AG04450 (cell line): ENCODE data around the gene HES6. TPM values are rescaled to one million over a fixed set of nuclear protein-coding genes. Genes with fewer than 3 reads are reported as not detected.

Experiments used
- CTCF ChIA-PET: fragments of 300-600, 350-600 bp; formaldehyde crosslinking; extraction: SDS; loops from one replicate; lab custom pipeline; 2022; ENCODE audit warnings: antibody characterized with exemption, inconsistent platforms; lab: Charles Lee
- POLR2A ChIA-PET: fragments of 350-600 bp; formaldehyde crosslinking; extraction: SDS; loops from one replicate; lab custom pipeline; 2021; ENCODE audit warnings: antibody characterized with exemption, inconsistent platforms; lab: Yijun Ruan, JAX
- DNase-seq: peaks from one replicate; pipeline ENCODE4 v3.0.0-alpha.2; 2011; ENCODE audit warnings: low read depth, low spot score
- H3K27ac ChIP-seq: one replicate; pipeline ENCODE4 v1.5.1; 2012; ENCODE audit warnings: low read depth, low read length, control low read depth
- H3K27me3 ChIP-seq: one replicate; pipeline ENCODE4 v1.6.0; 2012; ENCODE audit warnings: low read length; ENCODE audit not compliant: control insufficient read depth, insufficient read depth
- H3K4me3 ChIP-seq: 2 replicates; pipeline ENCODE4 v1.5.1; 2011; ENCODE audit warnings: mild to moderate bottlenecking, low read depth, low read length, control low read depth
- H3K9me3 ChIP-seq: 2 replicates; pipeline ENCODE4 v1.5.1; 2012; ENCODE audit warnings: low read length; ENCODE audit not compliant: control insufficient read depth, insufficient read depth
- CTCF ChIP-seq: IDR thresholded peaks from 2 replicates; pipeline ENCODE4 v1.5.1; 2011; ENCODE audit warnings: low read depth, low read length, control low read depth, inconsistent platforms
- polyA plus RNA-seq: library from polyadenylated mRNA; depleted of rRNA; stranded (reverse); fragments of >200 nt; gene quantifications from 2 replicates; pipeline ENCODE4 v1.2.3, GENCODE V29; 2011

Gene HES6
- polyA plus RNA-seq, 1 experiment = 2.9 TPM

DNA sequence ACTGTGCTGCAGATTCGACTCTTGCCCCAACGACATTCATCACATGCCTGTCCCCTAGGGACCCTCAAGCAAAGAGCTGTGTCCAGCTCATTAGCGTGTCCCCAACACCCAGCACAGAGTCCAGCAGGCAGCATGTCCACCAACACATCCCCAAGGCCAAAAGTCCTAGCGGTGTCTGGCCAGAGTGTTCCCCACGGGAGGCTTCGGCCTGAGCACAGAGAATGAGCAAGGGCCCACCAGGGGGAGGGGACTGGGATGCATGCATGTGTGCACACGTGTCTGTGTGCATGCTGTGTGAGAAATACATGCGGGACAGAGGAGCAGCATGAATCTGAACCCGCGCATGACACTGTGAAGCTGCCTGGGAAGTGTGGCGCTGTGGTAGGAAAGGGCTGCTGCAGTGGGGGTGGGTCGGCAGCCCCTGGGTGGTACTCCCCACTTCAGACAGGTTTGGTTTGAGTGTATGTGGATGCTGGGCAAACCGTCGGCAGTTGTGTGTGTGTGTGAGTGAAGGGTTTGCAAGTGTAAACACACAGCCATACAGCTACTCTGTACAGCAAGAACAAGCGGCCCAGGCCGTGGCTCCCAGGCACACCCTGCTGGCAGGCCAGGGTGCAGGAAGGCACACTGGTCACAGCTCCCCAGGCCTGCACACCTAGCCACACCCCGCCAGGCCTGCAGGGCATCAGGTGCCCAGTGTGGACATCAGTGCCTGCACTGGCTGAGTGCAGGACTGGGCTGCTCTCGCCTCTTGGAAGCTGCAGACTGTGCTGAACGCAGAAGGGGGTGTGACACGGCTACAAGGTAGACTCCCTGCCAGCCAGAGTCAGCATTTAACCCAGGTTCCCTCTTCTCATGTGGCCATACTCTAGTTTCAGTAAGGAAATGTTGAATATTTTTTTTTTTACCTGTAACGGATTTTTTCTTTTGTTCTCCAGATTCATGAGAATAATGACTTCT is 19.5 kb upstream of the HES6 start:
- peak; percentile 26; the same call in 1 of the 2 replicates for TF ChIP-seq CTCF
- POLR2A ChIA-PET = interaction anchor here (0.7 kb wide), 1 partner anchor 199 kb away, joined by 4 read pairs; the partner anchor contains the start of gene SCLY
- CTCF ChIA-PET = interaction anchor here (0.5 to 1.0 kb wide), 3 partner anchors 312 to 747 kb away, joined by 4 to 6 read pairs (median 5); no protein-coding TSS in a partner anchor
- no peak overlapping the region for H3K27ac ChIP-seq
- no peak for DNase-seq
- no peaks in the 10 kb centered on the region for H3K9me3 ChIP-seq
- no peak overlapping the region for H3K4me3 ChIP-seq
- no peaks in the 10 kb centered on the region for H3K27me3 ChIP-seq

DNA sequence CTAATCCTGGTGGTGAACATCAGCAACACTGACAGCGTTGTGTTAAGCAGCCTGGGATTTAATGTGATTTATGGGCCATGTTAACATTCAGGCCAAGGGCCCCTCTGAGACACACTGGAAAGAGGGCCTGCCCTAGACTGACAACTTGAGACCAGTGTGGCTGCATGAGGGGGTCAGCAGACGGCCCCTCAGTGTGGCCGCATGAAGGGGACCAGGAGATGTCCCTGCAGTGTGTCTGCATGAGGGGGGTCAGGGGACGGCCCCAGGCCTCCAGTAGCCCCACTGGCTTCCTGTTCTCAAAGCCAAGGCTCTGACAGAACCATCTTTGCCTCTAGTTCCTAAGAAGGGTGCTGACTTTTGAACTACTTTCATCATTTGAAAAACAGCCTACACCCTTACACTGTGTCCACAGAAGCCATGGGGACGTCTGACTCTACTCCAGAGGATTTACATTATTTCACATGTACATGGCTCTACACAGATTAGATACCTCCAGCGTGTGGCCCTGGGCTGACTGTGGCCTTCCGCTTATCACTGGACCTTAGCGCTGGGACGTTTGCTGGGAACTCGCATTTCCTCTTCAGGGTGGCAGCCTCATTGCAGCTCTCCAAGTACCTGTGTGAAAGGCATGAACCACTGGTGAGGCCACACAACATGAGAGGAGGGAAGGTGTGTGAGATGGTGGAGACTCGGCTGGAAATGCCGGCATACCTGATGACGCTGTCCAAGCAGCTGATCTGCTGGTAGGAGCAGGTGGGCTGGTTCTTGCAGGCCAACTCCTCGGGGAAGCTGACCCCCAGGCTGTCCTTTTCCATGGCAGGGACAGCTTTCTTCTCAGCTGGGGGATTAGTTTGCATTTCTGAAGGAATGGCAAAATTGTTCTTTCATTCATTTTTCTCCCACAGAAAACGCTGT is 18.2 kb upstream of the HES6 start:
- CTCF ChIA-PET = interaction anchor here (1.0 kb wide), 1 partner anchor 341 kb away, joined by 4 read pairs; no protein-coding TSS in a partner anchor

GRCh38 chr2:238256594-238257104 is 16.8 kb upstream of the HES6 start:
- POLR2A ChIA-PET = no interaction called here

More for the DNA sequence above, 18.2 kb upstream of the HES6 start:
- no peak for DNase-seq
- H3K27me3 ChIP-seq = no peaks in the 10 kb centered on the region
- H3K9me3 ChIP-seq = no peaks in the 10 kb centered on the region
- H3K4me3 ChIP-seq = no peak overlapping the region
- TF ChIP-seq CTCF = no peak
- H3K27ac ChIP-seq = no peak overlapping the region
- POLR2A ChIA-PET = no interaction called here

DNA sequence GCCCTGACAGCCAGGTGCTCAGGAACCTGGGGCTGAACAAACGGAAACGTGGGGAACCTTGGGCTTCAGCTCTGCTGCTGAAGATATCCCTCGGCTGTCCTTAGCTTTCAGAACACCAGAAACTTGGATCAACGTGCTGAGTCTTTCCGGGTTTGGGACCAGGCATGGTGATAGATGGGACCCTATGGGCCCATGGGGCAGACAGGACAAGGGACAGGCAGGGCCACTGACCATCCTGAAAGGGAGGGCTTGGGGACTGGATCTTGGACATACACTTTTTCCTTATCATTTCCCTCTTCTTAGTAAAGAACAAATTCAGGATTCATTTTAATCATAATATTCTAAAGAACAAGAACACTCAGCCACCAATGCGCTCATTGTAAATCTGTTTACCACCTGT is 16.3 kb upstream of the HES6 start:
- no peak for DNase-seq
- Histone ChIP-seq H3K27me3 (no peaks in the 10 kb centered on the region), H3K27ac (no peak overlapping the region), H3K4me3 (no peak overlapping the region), H3K9me3 (no peaks in the 10 kb centered on the region)
- TF ChIP-seq CTCF = no peak
- ChIA-PET POLR2A (no interaction called here), CTCF (interaction anchor here (0.9 to 1.6 kb wide), 3 partner anchors 23 to 332 kb away, joined by 4 to 5 read pairs (median 4); no protein-coding TSS in a partner anchor)

More at GRCh38 chr2:238256594-238257104, 16.8 kb upstream of the HES6 start:
- Histone ChIP-seq H3K4me3 (no peak overlapping the region), H3K27me3 (no peaks in the 10 kb centered on the region), H3K27ac (no peak overlapping the region), H3K9me3 (no peaks in the 10 kb centered on the region)
- peak; percentile 23 for DNase-seq
- CTCF ChIA-PET = interaction anchor here (0.5 to 1.6 kb wide), 5 partner anchors 11 to 570 kb away, joined by 3 to 8 read pairs (median 4); no protein-coding TSS in a partner anchor
- TF ChIP-seq CTCF = peak; percentile 64
